ENCODE measurements around the gene EEF1AKMT3. TPM values are rescaled to one million over a fixed set of nuclear protein-coding genes. Genes with fewer than 3 reads are reported as not detected.

EEF1AKMT3 gene
- total RNA-seq, 1 donor from 2014 or later: 2.1 TPM

DNA sequence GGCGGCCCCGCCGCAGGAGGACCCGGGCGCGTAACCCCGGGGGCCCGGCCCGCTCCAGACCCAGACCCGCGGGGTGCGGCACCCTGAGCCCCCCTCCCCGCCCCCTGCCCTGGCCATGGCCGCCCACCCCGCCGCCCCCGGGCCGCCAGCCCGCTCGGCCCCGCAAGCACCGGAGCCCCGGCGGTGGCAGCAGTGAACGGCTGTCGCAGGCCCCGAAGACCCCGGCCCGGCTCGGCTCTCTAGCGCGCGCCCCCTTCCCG, 17.3 kb upstream of the EEF1AKMT3 start:
- H3K4me3 ChIP-seq: peak overlapping the region; percentile 89 to 93
- peak overlapping the region in 1 of 2 donors; percentile 22 for H3K27ac ChIP-seq
- intact Hi-C loops (cut with DNase I): no loop called here
- peaks cover 2 to 17% of the 10 kb centered on the region in 2 donors for H3K4me1 ChIP-seq
- peaks cover 7 to 19% of the 10 kb centered on the region in 2 donors for H3K36me3 ChIP-seq
- TF ChIP-seq, protein P1, sequence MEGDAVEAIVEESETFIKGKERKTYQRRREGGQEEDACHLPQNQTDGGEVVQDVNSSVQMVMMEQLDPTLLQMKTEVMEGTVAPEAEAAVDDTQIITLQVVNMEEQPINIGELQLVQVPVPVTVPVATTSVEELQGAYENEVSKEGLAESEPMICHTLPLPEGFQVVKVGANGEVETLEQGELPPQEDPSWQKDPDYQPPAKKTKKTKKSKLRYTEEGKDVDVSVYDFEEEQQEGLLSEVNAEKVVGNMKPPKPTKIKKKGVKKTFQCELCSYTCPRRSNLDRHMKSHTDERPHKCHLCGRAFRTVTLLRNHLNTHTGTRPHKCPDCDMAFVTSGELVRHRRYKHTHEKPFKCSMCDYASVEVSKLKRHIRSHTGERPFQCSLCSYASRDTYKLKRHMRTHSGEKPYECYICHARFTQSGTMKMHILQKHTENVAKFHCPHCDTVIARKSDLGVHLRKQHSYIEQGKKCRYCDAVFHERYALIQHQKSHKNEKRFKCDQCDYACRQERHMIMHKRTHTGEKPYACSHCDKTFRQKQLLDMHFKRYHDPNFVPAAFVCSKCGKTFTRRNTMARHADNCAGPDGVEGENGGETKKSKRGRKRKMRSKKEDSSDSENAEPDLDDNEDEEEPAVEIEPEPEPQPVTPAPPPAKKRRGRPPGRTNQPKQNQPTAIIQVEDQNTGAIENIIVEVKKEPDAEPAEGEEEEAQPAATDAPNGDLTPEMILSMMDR (IDR thresholded peaks at IDR 0.05): no peak
- no peaks in the 10 kb centered on the region for H3K27me3 ChIP-seq
- no peak for DNase-seq (ENCODE audit: low spot score in 2 of 2)
- H3K9me3 ChIP-seq: no peaks in the 10 kb centered on the region

- H3K27me3 ChIP-seq: no peaks in the 10 kb centered on the region
- intact Hi-C loops (cut with DNase I): no loop called here
- peaks cover 2 to 17% of the 10 kb centered on the region in 2 donors for H3K4me1 ChIP-seq
- H3K4me3 ChIP-seq: peak overlapping the region; percentile 89 to 93
- no peaks in the 10 kb centered on the region for H3K9me3 ChIP-seq
- TF ChIP-seq, protein P1 (IDR thresholded peaks at IDR 0.05): no peak
- peaks cover 7 to 14% of the 10 kb centered on the region in 2 donors for H3K36me3 ChIP-seq
- no peak for DNase-seq (ENCODE audit: low spot score in 2 of 2)
- H3K27ac ChIP-seq: peak overlapping the region in 1 of 2 donors; percentile 22
Observed at GRCh38 chr12:57755454-57756372, 16.7 kb upstream of the EEF1AKMT3 start.

DNA sequence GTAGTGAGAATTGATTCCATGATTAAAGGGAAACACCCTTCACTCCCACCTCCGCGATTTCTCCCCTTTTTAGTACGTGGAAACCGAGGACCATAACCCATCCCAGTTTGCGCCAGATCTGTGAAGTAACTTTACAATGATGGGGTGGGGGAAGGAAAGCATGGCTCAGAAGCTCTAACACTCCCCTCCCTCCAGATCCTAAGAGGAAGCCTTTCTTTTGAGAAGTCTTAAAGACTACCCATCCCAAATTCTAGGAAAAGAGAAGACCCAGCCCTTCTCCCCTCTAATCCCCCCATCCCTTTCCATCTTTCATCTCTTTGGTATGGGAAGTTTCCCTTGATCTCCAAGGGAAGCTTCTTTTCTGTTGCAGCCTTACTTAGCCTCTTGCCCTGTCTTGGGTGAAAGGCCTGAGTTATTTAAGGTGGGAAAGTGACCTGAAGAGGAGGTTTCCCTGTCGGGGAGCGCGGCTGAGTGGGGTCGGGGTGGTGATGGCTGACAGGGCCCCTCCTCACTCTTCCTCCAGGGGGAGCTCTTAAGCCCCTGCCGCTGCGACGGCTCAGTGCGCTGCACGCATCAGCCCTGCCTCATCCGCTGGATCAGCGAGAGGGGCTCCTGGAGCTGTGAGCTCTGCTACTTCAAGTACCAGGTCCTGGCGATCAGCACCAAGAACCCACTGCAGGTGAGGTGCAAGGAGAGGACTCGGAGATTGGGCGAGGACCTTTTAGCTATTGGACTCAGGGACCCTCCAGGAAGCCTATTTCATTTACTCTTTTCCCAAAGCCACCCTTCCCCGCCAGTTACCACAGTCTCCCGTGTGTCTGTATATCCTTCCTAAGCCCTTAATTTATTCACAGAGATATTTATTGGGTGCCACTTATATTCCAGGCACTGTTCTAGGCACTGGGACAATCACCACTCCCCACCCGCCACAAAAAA, 15.7 kb upstream of the EEF1AKMT3 start:
- TF ChIP-seq, protein P1 (IDR thresholded peaks at IDR 0.05): peak in 2 of 3 experiments; percentile 17 to 41
- Histone ChIP-seq H3K36me3 (peaks cover 7 to 14% of the 10 kb centered on the region in 2 donors), H3K9me3 (no peaks in the 10 kb centered on the region), H3K27ac (no peak overlapping the region), H3K27me3 (no peaks in the 10 kb centered on the region), H3K4me1 (peaks cover 2 to 17% of the 10 kb centered on the region in 2 donors), H3K4me3 (peak overlapping the region in 1 of 2 donors; percentile 93)
- DNase-seq (ENCODE audit: low spot score in 2 of 2): no peak
- intact Hi-C loops (cut with DNase I): no loop called here

DNA sequence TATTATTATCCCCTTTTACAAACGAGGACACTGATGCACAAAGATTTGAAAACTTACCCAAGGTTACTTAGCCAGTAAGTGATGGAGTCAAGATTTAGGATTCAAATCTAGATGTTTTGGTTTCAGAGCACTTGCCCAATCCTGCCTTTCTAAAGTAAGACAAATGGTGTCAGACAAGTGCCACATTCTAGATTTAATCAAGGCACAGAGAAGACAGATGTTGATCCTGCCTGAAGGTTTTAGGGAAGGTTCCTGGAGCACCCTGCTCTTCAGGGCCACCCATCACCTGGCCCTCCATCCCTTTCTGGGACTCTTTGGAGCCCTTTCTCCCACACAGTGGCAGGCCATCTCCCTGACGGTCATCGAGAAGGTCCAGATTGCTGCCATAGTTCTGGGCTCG, 14.6 kb upstream of the EEF1AKMT3 start:
- Histone ChIP-seq H3K27ac (no peak overlapping the region), H3K4me1 (peaks cover 2 to 14% of the 10 kb centered on the region in 2 donors), H3K36me3 (peaks cover 7 to 14% of the 10 kb centered on the region in 2 donors), H3K27me3 (no peaks in the 10 kb centered on the region), H3K9me3 (no peaks in the 10 kb centered on the region), H3K4me3 (no peak overlapping the region)
- intact Hi-C loops (cut with DNase I): no loop called here
- no peak for DNase-seq (ENCODE audit: low spot score in 2 of 2)
- TF ChIP-seq, protein P1 (IDR thresholded peaks at IDR 0.05): no peak

DNA sequence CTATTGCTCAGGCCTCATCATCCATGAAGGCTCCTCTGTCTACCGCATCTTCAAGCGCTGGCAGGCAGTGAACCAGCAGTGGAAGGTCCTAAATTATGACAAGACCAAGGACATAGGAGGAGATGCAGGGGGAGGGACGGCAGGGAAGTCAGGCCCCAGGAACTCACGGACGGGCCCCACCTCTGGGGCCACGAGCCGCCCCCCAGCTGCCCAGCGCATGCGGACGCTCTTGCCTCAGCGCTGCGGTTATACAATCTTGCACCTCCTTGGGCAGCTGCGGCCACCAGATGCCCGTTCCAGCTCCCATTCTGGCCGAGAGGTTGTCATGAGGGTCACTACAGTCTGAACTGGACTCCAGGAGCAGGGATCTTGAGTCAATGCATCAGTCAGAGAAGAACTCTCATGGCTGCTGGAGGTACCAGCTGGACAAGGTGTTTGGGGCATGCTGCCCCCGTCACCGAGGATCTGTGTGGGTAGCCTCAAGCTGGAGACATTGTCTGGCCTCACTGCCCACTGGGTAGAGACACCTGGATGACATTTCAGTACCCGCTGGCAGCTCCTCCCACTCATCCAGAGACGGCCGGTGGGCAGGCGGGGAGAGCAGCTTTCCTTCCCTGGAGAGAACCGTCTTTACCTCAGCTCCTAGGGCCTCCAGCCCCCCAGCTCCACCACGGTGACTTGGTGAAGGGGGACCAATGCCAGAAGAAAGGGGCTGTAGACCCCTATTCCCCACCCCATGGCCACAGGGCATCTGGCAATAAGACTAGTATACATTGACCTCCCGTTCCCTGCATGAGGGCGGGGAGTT, 13.7 kb upstream of the EEF1AKMT3 start:
- Histone ChIP-seq H3K4me3 (no peak overlapping the region), H3K27me3 (no peaks in the 10 kb centered on the region), H3K9me3 (no peaks in the 10 kb centered on the region), H3K27ac (no peak overlapping the region), H3K4me1 (peaks cover 2 to 12% of the 10 kb centered on the region in 2 donors), H3K36me3 (peaks cover 7 to 14% of the 10 kb centered on the region in 2 donors)
- DNase-seq (ENCODE audit: low spot score in 2 of 2): no peak
- intact Hi-C loops (cut with DNase I): no loop called here
- TF ChIP-seq, protein P1 (IDR thresholded peaks at IDR 0.05): no peak

Measured in ascending aorta (tissue), 2 donors.